ENCODE measurements around the gene IL15RA.
A peak's percentile ranks its signal among the peaks of the same experiment; 100 is the strongest.
"Not testable (repeated sequence)": the region's sequence is repeated elsewhere in the genome, so short reads cannot be mapped to it uniquely, and the experiment has no call there.

The IL15RA gene

GRCh38 chr10:5968681-5969453 lies 8.5 kb downstream of the IL15RA start:
- DNase-seq = no peak

- DNase-seq = no peak
Observed at GRCh38 chr10:5968037-5968680, 9.2 kb downstream of the IL15RA start.

DNA sequence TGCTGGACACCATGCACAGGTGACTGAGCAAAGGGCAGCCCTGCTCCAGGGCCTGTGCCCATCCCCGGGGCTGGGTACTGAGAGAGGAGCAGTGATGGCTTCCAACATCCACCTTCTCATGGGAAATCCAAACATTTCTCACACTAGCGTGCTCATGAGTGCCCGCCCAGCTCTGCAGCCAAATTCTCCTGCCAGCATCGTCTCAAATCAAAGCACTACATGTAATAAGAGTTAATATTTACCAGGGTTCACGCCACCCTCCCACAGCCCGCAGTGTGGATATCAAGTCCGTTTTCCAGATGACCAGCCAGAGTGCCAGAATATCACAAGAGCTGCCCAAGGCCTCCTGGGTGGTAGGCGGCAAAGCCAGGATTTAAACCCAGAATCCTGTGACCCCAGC lies 12.1 kb downstream of the IL15RA start:
- no peak for DNase-seq

GRCh38 chr10:5964736-5965135 lies 12.6 kb downstream of the IL15RA start:
- no peak for DNase-seq

DNA sequence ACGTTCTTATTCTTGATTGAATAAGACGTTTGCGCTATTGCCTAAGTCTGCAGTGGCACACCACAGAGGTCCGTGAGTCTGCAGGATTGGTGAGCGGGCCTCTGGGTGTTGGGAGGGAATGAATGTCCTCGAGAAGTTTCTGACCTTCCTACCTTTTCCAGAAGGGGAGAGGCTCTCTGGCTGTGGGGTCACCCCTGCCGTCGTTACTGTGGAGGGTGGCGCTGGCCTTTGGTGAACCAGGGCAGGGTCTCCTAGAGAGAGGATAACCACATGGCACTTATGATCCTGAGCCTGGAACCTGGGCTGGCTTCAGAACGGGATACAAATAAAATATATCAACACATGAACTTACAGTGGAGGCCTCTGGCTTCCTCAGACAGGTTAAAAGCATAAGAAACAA lies 13.8 kb downstream of the IL15RA start:
- DNase-seq = no peak

- no peak for DNase-seq
Observed at GRCh38 chr10:5963071-5963470, 14.3 kb downstream of the IL15RA start.

DNA sequence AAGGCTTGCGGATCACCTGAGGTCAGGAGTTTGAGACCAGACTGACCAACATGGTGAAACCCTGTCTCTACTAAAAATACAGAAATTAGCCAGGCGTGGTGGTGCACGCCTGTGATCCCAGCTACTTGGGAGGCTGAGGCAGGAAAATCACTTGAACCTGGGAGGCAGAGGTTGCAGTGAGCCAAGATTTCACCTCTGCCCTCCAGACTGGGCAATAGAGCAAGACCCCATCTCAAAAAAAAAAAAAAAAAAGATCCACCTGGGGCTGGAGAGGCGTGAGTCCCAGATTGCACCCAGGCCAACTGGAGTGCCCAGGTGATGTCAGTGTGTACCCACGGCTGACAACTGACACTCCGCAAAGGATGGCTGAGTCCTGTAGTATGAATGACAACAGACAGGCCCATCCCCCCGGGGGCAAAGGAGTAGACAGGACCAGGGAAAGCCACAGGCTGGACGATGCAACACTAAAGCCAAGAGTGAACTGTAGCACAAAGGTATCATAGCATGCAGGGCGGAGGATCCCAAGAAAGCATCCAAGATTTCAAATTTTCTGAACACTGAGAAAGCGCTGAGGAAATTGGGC lies 14.9 kb downstream of the IL15RA start:
- not testable (repeated sequence) for DNase-seq

DNA sequence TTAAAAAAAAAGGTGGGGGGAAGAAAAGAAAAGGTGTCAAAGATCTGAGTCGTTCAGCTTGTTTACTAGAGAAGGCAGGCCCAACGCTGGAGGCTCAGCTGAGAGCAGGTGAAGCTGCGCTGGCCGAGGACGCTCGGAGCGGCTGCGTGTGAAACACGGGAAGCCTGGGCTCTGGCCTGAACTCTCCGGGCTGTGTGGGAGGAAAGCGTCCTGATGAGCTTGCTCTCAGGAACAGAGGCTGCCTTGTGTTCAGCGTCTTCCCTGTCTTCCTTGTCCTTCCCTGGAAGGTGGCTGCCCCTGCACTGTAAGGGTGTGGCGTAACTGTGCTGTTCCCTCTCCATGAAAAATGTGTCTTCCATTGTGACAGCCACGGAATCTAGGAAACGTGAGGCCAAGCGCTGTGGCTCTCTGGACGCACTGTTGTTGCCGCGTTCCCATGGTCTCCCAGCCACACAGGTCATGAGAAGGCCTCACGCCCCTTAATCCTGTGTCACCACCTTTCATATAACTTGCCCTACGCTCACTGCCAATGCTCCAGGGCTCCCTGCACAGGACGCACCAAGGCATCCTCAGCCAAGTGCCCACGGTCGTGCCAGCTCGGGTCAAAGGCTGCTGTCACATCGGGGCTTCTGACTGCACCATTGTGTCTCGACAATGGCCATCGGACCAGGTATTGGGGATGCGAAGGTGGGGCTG lies 15.8 kb downstream of the IL15RA start:
- DNase-seq = no peak

DNA sequence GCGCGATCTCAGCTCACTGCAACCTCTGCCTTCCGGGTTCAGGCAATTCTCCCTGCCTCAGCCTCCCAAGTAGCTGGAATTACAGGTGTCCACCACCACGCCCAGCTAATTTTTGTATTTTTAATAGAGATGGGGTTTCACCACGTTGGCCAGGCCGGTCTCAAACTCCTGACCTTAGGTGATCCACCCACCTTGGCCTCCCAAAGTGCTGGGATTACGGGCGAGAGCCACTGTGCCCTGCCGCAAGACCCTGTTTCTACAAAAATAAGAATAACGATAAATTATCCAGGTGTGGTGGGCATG lies 16.4 kb downstream of the IL15RA start:
- not testable (repeated sequence) for DNase-seq

DNA sequence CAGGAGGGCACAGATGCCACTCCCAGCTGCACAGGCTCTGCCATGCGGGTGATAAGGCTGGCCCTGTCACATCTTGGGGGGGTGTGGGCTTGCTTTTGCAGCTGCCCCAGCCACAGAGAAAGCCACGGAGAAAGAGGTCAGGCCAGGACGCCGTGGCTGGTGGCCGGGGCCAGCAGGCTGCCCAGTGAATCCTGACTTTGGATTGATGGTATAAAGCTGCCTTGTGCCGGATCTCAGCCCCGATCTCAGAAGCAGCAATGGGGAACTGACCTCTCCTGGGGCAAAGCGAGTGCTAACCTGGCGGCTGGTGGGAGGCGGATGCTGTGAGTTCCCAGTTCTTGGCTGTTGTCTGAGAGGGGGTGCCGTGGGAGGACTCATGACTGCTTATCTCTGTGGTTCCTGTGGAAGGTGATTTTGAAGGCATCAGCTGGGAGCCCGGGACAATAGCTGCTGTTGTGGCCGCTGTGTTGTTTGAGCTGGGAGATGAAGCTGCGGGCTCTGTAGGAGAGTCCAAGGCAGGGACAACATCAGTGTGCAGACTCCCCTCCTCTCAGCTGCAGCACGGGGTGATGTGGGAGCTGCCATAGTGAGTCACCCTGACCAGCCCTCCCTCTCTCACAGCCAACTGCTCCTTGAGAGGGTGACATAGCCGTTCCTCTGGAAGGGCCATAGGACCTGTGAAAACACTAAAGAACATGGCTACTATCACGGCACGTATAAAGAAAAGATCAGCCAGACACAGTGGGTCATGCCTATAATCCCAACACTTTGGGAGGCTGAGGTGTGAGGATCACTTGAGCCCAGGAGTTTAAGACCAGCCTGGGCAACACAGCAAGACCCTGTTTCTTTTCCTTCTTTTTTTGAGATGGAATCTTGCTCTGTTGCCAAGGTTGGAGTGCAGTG lies 17.0 kb downstream of the IL15RA start:
- DNase-seq = no peak

DNA sequence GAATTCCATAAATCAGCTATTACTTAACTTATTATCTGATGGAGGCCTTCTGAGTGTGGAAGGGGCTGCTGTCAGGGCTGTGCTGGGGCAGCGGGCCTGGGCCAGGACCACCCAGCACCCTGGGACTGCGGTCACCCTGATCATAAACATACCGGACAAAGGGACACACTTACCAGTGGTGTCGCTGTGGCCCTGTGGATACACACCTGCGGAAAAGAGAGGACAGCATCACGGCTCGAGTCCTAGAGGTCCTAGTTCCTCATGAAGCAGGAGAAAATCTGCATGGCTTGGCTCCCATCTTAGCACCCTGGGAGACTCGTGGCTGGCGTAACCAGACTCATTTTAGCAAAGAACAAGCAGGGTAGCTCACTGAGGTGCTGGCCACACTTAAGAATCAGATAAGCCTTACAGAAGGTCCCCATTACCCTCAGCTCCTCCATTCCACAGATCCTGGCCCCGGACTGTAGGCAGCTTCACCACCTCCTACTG lies 17.7 kb downstream of the IL15RA start:
- no peak for DNase-seq

DNA sequence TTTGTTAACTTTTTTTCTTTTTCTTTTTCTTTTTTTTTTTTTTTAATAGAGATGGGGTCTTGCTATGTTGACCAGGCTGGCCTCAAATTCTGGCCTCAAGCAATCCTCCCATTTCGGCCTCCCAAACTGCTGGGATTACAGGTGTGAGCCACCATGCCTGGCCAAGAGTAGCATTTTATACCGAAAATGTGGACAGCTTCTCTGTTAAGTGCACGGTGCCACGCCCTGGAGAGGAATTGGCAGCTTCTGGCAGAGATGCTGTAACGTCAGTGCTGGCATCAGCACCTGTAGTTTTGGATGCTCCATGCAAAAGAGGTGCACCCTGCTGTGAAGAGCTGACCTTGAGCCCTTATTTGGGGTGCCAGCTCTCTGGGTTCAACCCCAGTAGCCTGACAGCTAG lies 18.2 kb downstream of the IL15RA start:
- DNase-seq = no peak

GRCh38 chr10:5958675-5959074 lies 18.7 kb downstream of the IL15RA start:
- no peak for DNase-seq

DNA sequence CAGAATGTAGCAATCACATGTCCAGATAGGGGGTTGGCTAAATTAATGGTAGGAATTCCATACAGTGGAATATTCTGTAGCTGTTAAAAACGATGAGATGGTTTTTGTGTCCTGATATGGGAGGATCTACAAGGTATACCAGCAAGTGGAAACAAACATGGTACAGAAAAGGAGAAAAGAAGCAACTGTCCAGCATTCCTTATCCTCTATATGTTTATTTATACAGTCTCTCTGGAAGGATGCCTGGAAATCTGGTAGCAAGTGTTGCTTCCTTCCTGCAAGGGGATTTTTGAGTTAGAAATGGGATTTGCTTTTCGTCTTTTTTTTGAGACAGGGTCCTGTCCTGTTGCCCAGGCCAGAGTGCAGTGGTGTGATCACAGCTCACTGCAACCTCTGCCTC lies 19.3 kb downstream of the IL15RA start:
- peak; percentile 59 for DNase-seq

- no peak for DNase-seq
Observed at GRCh38 chr10:5956146-5956936, 21.0 kb downstream of the IL15RA start.

GRCh38 chr10:5953676-5954075 lies 23.7 kb downstream of the IL15RA start:
- DNase-seq = no peak

DNA sequence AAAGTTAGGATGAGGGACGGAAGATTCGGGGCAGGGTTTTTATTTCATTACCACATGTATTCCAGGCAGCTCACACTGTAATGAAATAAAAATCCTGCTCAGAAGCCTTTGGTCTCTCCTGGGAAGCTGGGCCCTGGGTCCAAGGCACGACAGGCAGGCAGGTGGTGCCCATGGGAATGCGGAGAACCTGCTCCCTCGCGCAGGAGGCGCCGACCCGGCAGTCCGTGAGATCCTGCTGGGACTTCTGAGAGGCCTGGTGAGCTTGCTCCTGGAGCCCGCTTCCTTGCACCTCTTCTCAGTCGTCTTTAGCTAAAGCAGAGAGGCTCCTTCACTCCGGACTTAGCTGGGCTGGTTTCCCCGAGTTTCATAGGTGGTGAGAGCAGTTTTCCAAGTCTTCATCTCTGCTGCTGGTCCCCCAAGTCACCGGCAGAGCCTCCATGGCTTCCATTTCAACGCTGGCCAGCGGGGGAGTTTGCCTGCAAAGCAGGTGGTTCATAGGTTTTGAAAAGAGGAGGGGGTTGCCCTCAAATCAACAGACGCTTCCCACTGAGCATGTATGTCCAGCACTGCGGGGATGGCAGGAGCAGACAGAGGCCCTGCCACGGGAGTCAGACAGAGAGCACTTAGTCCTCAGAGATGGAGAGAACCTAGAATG lies 24.5 kb downstream of the IL15RA start:
- no peak for DNase-seq

- DNase-seq = no peak
Observed at GRCh38 chr10:5951721-5952407, 25.5 kb downstream of the IL15RA start.

DNA sequence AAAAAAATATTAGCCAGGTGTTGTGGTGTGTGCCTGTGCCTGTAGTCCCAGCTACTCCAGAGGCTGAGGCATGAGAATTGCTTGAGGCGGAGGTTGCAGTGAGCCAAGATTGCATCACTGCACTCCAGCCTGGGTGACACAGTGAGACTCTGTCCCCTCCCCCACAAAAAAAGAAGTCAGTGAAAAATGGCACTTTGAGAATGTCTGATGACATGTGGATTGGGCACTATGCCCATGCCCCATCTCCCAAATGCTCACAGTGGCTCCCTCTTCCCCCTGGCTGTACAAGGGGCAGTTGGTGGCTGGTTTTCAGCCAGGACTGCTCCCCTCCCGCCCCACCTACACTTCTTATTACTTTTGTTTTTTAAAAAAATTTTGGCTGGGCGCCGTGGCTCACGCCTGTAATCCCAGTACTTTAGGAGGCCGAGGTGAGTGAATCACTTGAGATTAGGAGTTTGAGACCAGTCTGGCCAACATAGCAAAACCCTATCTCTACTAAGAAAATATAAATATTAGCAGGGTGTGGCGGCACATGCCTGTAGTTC lies 26.1 kb downstream of the IL15RA start:
- DNase-seq = no peak

Measured in fibroblast of skin of right quadriceps (primary cell).